HG03045 (cell line): ENCODE results near the gene GTF2H1.

Source experiments
- ATAC-seq: cut with Tn5 transposase; IDR thresholded peaks from one replicate; pipeline ENCODE4 v1.9.1; 2021; ENCODE audit warnings: mild to moderate bottlenecking, moderate library complexity; ENCODE audit not compliant: unreplicated experiment

Gene GTF2H1

GRCh38 chr11:18321969-18322711 lies at the start of gene GTF2H1, which contains the start of gene HPS5:
GTF2H1 (plus strand) TSS chr11:18322567; CDS start chr11:18333075, 10,508 bp downstream.
HPS5 (minus strand) TSS chr11:18322140; CDS start chr11:18317858, 4,282 bp downstream.
- ATAC-seq: peak; percentile 87

GRCh38 chr11:18277565-18278271 lies 44.6 kb upstream of the GTF2H1 start:
- ATAC-seq: no peak

GRCh38 chr11:18280438-18281045 lies 41.8 kb upstream of the GTF2H1 start:
- ATAC-seq: peak; percentile 80

GRCh38 chr11:18282626-18283025 lies 39.7 kb upstream of the GTF2H1 start:
- no peak for ATAC-seq

DNA sequence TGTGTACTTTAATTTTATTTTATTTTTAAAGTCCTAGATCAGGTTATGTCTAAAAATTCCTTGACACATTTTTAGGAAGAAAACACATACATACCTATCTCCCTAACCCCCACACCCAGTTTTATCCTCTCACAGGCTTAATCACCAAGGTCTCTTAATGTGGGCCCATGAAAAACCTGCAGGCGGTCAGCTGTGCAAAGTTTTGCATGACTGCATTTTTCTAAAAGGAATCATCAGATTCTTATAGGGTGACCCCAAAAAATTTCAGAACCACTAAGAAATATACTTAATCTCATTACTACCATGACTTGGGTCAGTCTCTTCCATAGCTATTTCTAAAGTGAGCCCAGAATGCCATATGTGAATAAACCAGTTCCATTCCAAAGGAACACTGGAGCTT lies 36.5 kb upstream of the GTF2H1 start:
- ATAC-seq: no peak

- ATAC-seq: no peak
Observed at GRCh38 chr11:18288911-18289310, 33.5 kb upstream of the GTF2H1 start.

GRCh38 chr11:18294862-18295261 lies 27.5 kb upstream of the GTF2H1 start:
- ATAC-seq: no peak

GRCh38 chr11:18295316-18295715 lies 27.1 kb upstream of the GTF2H1 start:
- no peak for ATAC-seq

DNA sequence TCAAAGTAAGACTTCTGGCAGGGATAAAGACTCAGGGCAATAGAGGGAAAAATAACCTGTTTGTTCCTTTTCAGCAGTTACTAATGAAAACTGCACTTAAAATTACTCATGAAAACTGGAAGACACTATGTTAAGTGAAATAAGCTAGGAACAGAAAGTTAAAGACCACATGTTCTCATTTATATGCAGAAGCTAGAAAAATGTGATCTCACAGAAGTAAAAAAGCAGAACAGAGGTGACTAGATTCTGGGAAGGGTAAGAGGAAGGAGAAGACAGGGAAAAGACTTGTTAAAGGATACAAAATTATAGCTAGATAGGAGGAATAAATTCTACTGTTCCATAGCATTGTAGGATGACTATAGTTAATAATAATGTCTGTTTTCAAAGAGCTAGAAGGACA lies 22.6 kb upstream of the GTF2H1 start:
- ATAC-seq: no peak

DNA sequence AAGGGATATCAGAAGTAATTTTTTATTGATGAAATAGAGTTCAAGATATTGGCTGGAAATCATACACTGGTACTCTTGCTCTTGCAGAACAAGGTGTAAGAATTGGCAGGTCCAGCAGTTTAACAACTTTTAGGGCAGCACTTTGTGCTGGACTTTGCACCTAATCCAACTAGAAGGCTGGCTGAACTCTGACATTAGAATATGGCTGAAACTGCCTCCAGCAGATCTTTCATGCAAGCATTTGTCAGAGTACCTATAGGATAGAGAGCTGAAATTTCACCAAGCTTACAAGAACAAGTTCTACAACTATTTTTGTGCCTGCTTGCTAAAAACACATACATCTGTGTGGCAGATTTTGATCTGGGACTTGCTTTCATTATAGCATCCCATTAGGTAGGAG lies 17.6 kb upstream of the GTF2H1 start:
- no peak for ATAC-seq

DNA sequence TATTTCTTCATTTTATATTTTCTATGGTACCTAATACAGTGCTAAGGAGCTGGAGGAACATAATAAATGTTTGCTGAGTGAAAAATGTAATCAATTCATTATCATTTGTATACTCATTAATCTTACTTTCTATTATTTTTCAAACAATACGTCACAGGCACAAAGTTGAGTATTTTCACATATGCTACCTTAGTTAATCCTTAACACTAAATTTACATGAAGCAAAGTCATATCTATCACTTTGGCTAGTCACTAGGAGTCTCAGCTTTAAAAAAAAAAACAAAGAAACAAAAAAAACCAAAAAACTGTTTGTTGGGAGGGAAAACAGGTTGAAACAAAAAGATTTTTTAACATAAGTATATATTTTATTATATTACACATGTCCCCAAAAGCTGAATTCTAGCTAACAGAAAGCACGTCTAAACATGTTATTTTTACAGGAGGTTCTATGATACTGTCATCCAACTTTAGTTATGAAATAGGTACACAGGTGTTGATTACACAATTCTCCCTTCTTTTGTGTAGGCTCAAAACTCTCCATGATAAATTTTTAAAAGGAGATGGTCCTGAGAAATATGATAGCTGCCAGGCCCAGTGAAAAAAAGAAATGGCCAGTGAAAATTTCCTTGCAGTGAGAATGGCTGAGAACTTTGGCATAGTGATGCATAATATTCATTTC lies 14.8 kb upstream of the GTF2H1 start:
- ATAC-seq: no peak

DNA sequence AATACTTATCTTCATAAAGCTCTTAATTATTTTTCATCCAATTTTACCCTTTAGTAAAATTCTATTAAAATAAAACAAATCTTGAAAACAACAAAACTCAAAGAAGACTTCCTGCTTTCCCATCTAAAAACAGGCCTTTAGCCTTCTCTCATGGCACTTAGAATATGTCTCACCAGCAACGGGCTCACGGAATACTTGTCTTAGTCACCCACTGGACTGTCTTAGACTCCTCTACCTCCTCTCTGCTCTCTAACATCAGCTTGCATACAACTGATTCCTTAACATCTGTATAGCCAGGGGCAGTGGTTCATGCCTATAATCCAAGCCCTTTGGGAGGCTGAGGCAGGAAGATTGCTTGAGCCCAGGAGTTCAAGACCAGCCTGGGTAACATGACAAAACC lies 14.1 kb upstream of the GTF2H1 start:
- no peak for ATAC-seq

- no peak for ATAC-seq
Observed at GRCh38 chr11:18309691-18310090, 12.7 kb upstream of the GTF2H1 start.

DNA sequence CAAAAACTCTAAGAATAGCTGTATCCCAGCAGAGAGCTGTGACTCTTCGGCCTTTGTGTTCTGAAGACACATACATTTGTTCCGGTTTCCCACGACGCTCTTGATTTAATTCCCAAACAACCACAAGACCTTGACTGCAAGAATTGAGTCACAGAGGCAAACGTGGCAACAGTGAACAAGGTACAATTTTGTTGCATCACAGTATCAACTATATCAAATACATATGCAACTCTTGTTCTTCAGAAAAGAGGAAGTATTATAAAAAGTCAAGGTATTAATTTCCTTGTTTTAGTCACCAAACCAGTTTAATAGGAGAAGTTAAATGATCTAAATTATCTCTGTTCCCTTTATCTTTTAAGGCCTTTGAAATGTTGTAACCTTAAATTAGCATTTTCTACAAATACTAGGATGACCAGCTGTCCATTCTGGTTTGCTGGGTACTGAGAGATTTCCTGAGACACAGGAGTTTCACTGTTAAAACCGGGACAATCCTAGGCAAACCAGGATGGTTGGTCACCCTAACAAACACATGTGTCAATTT lies 11.5 kb upstream of the GTF2H1 start:
- ATAC-seq: no peak

DNA sequence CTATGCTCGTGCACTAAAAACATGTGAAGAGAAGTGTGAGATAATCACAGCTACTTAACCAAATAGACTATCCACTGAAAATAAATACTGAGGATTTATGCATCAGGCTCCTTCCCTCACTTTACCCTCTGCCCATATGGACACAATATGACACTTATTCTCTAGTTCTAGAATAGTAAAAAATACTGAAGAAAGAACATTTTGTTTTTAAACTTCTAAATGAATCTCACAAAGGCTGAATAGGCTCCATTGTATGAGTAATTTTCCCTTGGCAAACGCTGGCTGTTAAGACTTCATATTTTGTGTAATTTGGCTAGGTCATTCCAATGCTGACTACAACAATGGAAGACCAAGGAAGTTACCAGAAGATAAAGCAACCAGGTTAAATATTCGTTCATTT lies 10.4 kb upstream of the GTF2H1 start:
- ATAC-seq: no peak

GRCh38 chr11:18312663-18313420 lies 9.5 kb upstream of the GTF2H1 start:
- no peak for ATAC-seq

GRCh38 chr11:18313965-18314763 lies 8.2 kb upstream of the GTF2H1 start:
- ATAC-seq: no peak

GRCh38 chr11:18314784-18315523 lies 7.4 kb upstream of the GTF2H1 start:
- no peak for ATAC-seq

DNA sequence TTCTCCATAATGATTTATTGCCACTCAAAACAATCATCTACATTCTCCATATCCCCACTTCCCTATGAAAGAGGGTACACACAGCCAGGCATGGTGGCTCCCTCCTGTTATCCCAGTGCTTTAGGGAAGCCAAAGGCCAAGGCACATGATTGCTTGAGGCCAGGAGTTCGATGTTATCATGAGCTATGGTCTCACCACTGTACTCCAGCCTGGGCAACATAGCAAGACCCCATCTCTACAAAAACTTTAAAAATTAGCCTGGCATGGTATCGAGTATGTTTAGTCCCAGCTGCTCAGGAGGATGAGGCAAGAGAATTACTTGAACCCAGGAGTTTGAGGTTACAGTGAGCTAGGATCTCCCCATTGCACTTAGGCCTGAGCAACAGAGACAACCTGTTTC lies 6.5 kb upstream of the GTF2H1 start:
- no peak for ATAC-seq
